Upper lobe of left lung (tissue), 6 donors: Measurements from ENCODE around the gene NTSR1. TPM values are rescaled to one million over a fixed set of nuclear protein-coding genes. Genes with fewer than 3 reads are reported as not detected.

Experiments
- ATAC-seq, 2 donors: fragments of 200-7000 bp; cut with Tn5 transposase; one replicate each; pipeline ENCODE4 v1.9.1; 2022; ENCODE audit warnings: mild to moderate bottlenecking in 2 of 2, moderate library complexity in 2 of 2; ENCODE audit not compliant: low FRiP score in 2 of 2
- DNase-seq, 2 donors: peaks; one replicate each; pipeline ENCODE4 v3.0.0-alpha.2; 2019 to 2020
- H3K27ac ChIP-seq, 4 donors: fragments of 200-600 bp; sonication (generic); one replicate each; pipeline ENCODE4 v1.5.1; 2016 to 2019
- H3K27me3 ChIP-seq, 4 donors: fragments of 200-600 bp; sonication (generic); one replicate each; pipeline ENCODE4 v1.5.1; 2017 to 2019
- H3K36me3 ChIP-seq, 4 donors: fragments of 200-600 bp; sonication (generic); one replicate each; pipeline ENCODE4 v1.5.1; 2016 to 2019
- H3K4me1 ChIP-seq, 4 donors: fragments of 200-600 bp; sonication (generic); one replicate each; pipeline ENCODE4 v1.5.1; 2018 to 2019
- H3K4me3 ChIP-seq, 4 donors: fragments of 200-600 bp; sonication (generic); one replicate each; pipeline ENCODE4 v1.5.1; 2017 to 2019; ENCODE audit warnings: mild to moderate bottlenecking in 2 of 4, moderate library complexity in 1 of 4
- H3K9me3 ChIP-seq, 4 donors: fragments of 200-600 bp; sonication (generic); one replicate each; pipeline ENCODE4 v1.5.1; 2018 to 2019
- EP300 ChIP-seq, 4 donors: sonication (generic); formaldehyde crosslinking; IDR thresholded peaks; one replicate each; pipeline ENCODE4 v1.5.1; 2017; ENCODE audit warnings: antibody characterized with exemption in 4 of 4, control low read depth in 2 of 4
- POLR2A ChIP-seq, 4 donors: fragments of 450-650 bp; IDR thresholded peaks; one replicate each; pipeline ENCODE4 v1.5.1; 2016 to 2017; ENCODE audit warnings: antibody characterized with exemption in 4 of 4, mild to moderate bottlenecking in 2 of 4
- POLR2AphosphoS5 ChIP-seq, 2 donors: sonication (generic); formaldehyde crosslinking; IDR thresholded peaks; one replicate each; pipeline ENCODE4 v1.5.1; 2017; ENCODE audit warnings: antibody characterized with exemption in 2 of 2
- WGBS, 2 donors: methylation state at CpG; one replicate each; pipeline ENCODE4 v1.1.5; 2017 to 2018; 5-methylcytosine and 5-hydroxymethylcytosine counted together
- total RNA-seq, 6 donors: library from RNA; depleted of rRNA in 4 of 6; stranded (reverse); fragments of >200 nt in 4 of 6; gene quantifications; one replicate each; pipeline versions ENCODE4 v1.1.0 to v1.2.1, GENCODE V29; 2016 to 2021
- TF ChIP-seq, protein P1 (sequence below), 6 experiments: fragments of 450-650 bp in 4 of 6; fragments of 200-600 bp in 2 of 6; sonication (generic) in 2 of 6; IDR thresholded peaks; one replicate each; pipeline ENCODE4 v1.5.1; 2016 to 2019; ENCODE audit warnings: antibody characterized with exemption in 6 of 6
- donor health status: DM: no; HTN: no; CAD: no; lungs with moderate emphysema.
- donor health status: DM: no; HTN: yes; CAD: no; lungs with severe emphysema.

NTSR1 gene
- total RNA-seq, 6 donors from 2014 or later, result 0.20 to 1.4 (median 0.26) TPM; not detected in 1

DNA sequence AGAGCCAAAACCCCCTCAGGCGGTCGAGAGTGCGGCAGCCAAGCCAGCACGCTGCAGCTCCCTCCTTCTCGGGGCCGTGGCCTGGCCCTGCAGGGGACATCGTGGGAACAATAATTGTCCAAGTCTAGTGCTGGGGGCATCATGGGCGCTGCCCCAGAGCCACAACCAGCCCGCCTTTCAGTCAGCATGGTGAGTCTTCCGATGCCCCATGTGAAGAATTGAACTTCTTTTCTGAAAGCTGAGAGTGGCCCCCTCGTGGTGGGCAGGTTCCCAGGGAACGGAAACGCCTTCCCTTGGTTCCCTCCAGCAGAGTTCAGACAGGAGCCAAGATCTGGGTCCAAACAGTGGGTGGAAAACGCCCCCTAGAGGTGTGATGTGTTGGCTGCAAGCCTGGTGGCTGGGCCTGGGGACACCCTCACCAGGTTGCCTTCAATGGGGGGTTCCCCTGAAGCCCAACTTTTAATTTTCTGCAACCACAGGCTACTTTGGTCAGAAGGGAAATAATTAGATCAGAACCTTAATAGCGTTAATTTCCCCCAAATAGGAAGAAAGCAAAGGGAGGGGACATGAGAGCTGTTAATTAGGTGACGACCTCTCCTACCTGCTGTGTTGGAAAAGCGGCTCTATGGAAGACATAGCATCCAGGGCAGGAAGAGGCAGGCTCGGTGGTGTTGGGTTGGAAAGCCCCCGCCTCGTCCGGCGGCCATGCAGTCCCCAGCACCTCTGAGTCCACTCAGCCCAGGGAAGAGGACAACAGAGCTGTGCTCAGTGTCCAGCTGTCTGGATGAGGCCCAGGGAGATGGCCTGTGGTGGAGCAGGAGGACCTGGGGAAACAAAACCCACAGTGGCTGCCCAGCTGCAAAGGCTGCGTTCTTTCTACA lies 82.9 kb downstream of the NTSR1 start:
- WGBS, 2 donors, result 51 to 58% methylated on average over 12 to 16 of the region's 23 CpGs
- peaks cover 11 to 31% (median 19%) of the 10 kb centered on the region in 4 donors for H3K4me1 ChIP-seq
- H3K36me3 ChIP-seq, result no peaks in the 10 kb centered on the region
- no peaks in the 10 kb centered on the region for H3K9me3 ChIP-seq
- H3K27ac ChIP-seq, result no peak overlapping the region
- TF ChIP-seq POLR2A (IDR thresholded peaks at IDR 0.05), result no peak
- TF ChIP-seq POLR2AphosphoS5 (IDR thresholded peaks at IDR 0.05), result no peak
- TF ChIP-seq, protein P1, sequence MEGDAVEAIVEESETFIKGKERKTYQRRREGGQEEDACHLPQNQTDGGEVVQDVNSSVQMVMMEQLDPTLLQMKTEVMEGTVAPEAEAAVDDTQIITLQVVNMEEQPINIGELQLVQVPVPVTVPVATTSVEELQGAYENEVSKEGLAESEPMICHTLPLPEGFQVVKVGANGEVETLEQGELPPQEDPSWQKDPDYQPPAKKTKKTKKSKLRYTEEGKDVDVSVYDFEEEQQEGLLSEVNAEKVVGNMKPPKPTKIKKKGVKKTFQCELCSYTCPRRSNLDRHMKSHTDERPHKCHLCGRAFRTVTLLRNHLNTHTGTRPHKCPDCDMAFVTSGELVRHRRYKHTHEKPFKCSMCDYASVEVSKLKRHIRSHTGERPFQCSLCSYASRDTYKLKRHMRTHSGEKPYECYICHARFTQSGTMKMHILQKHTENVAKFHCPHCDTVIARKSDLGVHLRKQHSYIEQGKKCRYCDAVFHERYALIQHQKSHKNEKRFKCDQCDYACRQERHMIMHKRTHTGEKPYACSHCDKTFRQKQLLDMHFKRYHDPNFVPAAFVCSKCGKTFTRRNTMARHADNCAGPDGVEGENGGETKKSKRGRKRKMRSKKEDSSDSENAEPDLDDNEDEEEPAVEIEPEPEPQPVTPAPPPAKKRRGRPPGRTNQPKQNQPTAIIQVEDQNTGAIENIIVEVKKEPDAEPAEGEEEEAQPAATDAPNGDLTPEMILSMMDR (IDR thresholded peaks at IDR 0.05), result peak; percentile 86 to 94 (median 90)
- TF ChIP-seq EP300 (IDR thresholded peaks at IDR 0.05), result no peak
- H3K4me3 ChIP-seq, result no peak overlapping the region
- ATAC-seq (peak in 1 of 2 donors; percentile 20), DNase-seq (peak; percentile 76 to 82)
- no peaks in the 10 kb centered on the region for H3K27me3 ChIP-seq

DNA sequence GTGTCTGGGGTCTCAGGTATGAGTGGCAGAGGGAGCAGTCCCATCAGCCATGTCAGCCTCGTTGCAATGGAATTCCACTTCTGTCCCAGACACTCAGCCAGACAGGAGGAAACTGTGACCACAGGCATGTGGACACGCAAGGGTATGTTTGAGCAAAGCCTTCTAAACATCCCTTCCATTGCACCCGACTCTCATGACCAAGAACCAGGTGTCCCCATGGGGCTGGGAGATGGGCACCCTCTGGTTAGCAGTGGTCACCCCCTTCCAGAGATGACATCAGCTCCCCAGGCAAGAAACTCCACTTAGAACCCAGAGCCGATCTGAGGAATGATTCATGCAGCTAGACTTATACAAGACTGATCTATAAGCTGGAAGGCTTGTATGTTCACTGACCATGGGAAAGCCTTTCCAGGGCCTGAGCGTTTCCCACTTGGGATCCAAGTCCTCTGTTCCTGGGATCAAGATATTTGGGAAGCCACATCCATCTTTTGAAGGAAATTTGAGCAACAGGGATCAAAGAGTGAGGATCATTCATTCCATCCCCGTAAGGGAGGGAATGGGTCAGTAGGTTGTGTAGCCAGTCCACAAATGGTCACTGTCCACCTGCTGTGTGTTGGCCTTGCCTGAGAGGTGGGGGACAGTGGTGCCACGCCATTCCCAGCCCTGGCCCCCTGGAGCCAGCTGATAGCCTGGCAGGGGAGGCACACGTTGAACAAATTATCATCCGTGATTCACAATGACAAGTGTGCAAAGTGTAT lies 83.7 kb downstream of the NTSR1 start:
- H3K9me3 ChIP-seq, result no peaks in the 10 kb centered on the region
- no peak for ATAC-seq
- peak overlapping the region in 1 of 4 donors; percentile 94 for H3K27ac ChIP-seq
- WGBS, 2 donors, result 77 to 79% methylated on average over 6 to 9 of the region's 9 CpGs
- DNase-seq, result no peak
- TF ChIP-seq POLR2AphosphoS5 (IDR thresholded peaks at IDR 0.05) (no peak), POLR2A (IDR thresholded peaks at IDR 0.05) (no peak), EP300 (IDR thresholded peaks at IDR 0.05) (no peak)
- TF ChIP-seq, protein P1 (IDR thresholded peaks at IDR 0.05), result no peak
- H3K27me3 ChIP-seq, result no peaks in the 10 kb centered on the region
- H3K4me1 ChIP-seq, result peaks cover 16 to 38% (median 24%) of the 10 kb centered on the region in 4 donors
- no peaks in the 10 kb centered on the region for H3K36me3 ChIP-seq
- H3K4me3 ChIP-seq, result no peak overlapping the region

DNA sequence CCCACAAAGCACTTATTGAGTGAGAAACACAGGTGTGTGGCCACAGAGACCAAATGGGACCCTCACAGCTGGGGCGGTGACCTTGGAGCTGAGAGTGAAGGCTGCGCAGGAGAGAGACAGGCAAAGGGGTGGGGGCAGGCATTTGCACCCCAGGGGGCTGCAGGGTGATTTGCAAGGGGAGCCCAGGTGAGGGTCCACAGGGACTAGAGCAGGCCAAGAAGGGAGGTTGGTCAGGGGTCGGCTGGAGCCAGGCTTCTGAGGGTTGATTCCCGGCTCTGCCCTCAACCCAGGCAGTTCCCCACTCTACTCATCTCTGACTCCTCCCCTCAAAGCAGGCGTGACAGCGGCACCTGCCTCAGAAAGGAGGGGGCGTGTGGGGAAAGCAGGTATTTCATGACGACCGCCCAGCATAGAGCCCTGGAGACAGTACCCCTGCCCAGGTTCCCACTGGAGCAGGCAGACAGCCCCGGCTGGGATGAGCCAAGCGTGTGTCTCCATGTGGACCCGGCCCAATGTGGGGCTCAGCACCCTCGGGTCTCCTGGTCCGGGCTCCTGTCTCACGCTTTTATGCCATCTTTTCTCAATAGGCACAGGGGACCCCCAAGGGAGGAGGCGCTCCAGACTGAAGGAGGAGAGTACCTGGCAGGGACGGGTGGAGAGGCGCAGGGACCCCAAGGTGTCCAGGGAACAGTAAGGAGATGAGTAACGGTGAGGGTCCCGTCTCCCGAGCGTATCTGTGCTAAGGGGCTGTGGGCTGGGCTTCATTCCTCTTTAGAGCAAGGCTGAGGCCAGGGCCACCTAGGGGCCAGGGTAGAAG lies 84.5 kb downstream of the NTSR1 start:
- peaks cover 19 to 40% (median 30%) of the 10 kb centered on the region in 4 donors for H3K4me1 ChIP-seq
- no peaks in the 10 kb centered on the region for H3K27me3 ChIP-seq
- WGBS, 2 donors, result 84 to 88% methylated on average over 21 to 22 of the region's 22 CpGs
- peak overlapping the region; percentile 92 to 97 (median 94) for H3K27ac ChIP-seq
- H3K4me3 ChIP-seq, result peak overlapping the region in 3 of 4 donors; percentile 78 to 82 (median 82)
- TF ChIP-seq, protein P1 (IDR thresholded peaks at IDR 0.05), result no peak
- no peak for TF ChIP-seq POLR2AphosphoS5 (IDR thresholded peaks at IDR 0.05)
- TF ChIP-seq POLR2A (IDR thresholded peaks at IDR 0.05), result no peak
- no peak for TF ChIP-seq EP300 (IDR thresholded peaks at IDR 0.05)
- H3K9me3 ChIP-seq, result no peaks in the 10 kb centered on the region
- H3K36me3 ChIP-seq, result peaks cover 0 to 4% (median 0%) of the 10 kb centered on the region in 4 donors
- ATAC-seq (no peak), DNase-seq (no peak)

DNA sequence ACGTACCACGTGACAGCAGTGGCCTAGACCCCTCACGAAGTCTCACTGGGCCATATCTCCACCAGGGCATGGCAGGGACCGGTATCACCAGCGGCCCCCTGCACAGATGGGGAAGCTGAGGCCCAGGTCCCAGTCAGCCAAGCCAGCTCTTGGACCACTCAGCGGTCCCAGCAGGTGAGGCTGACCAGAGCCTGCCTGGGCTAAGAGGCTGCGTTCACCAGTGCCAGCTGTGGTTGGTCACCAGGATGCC lies 85.0 kb downstream of the NTSR1 start:
- WGBS, 2 donors, result 64% methylated on average over 6 of the region's 7 CpGs; no CpG with 5 or more reads in 1 of the 2 donors
- TF ChIP-seq POLR2AphosphoS5 (IDR thresholded peaks at IDR 0.05), result no peak
- TF ChIP-seq EP300 (IDR thresholded peaks at IDR 0.05), result no peak
- TF ChIP-seq, protein P1 (IDR thresholded peaks at IDR 0.05), result peak in 1 of 6 experiments; percentile 18
- no peak for TF ChIP-seq POLR2A (IDR thresholded peaks at IDR 0.05)
- H3K27ac ChIP-seq, result peak overlapping the region; percentile 92 to 97 (median 94)
- H3K27me3 ChIP-seq, result no peaks in the 10 kb centered on the region
- DNase-seq (no peak), ATAC-seq (no peak)
- H3K9me3 ChIP-seq, result no peaks in the 10 kb centered on the region
- H3K4me1 ChIP-seq, result peaks cover 19 to 40% (median 31%) of the 10 kb centered on the region in 4 donors
- peak overlapping the region in 3 of 4 donors; percentile 78 to 82 (median 82) for H3K4me3 ChIP-seq
- H3K36me3 ChIP-seq, result peaks cover 0 to 9% (median 3%) of the 10 kb centered on the region in 4 donors
